Neural progenitor cell (in vitro differentiated cells): ENCODE results near the gene NOM1. TPM values are rescaled to one million over a fixed set of nuclear protein-coding genes. Genes with fewer than 3 reads are reported as not detected.

Experiments
- DNase-seq: peaks from one replicate; pipeline ENCODE4 v3.0.0-alpha.2; 2016; ENCODE audit warnings: low spot score
- H2AFZ ChIP-seq: fragments of 200-600 bp; sonication (generic); replicated peaks from 2 replicates; pipeline ENCODE4 v1.6.1; 2016; ENCODE audit warnings: antibody characterized with exemption
- H3F3A ChIP-seq: fragments of 200-600 bp; sonication (generic); 2 replicates; pipeline ENCODE4 v1.6.1; 2016; ENCODE audit warnings: antibody characterized with exemption, low read depth
- H3K27ac ChIP-seq: fragments of 200-600 bp; sonication (generic); 2 replicates; pipeline ENCODE4 v1.5.1; 2016; ENCODE audit warnings: mild to moderate bottlenecking
- H3K27me3 ChIP-seq: fragments of 200-600 bp; sonication (generic); 2 replicates; pipeline ENCODE4 v1.6.1; 2016; ENCODE audit warnings: mild to moderate bottlenecking, moderate library complexity
- H3K36me3 ChIP-seq: fragments of 200-600 bp; sonication (generic); 2 replicates; pipeline ENCODE4 v1.5.1; 2016
- H3K4me1 ChIP-seq: fragments of 200-600 bp; sonication (generic); 2 replicates; pipeline ENCODE4 v1.6.1; 2016; ENCODE audit warnings: mixed run types
- H3K4me2 ChIP-seq: fragments of 200-600 bp; sonication (generic); 2 replicates; pipeline ENCODE4 v1.6.1; 2016
- H3K4me3 ChIP-seq: fragments of 200-600 bp; sonication (generic); 2 replicates; pipeline ENCODE4 v1.5.1; 2016
- H3K79me2 ChIP-seq: fragments of 200-600 bp; sonication (generic); 2 replicates; pipeline ENCODE4 v1.6.1; 2016; ENCODE audit warnings: low read depth
- H3K9ac ChIP-seq: fragments of 200-600 bp; sonication (generic); 2 replicates; pipeline ENCODE4 v1.6.1; 2016
- H3K9me3 ChIP-seq: fragments of 200-600 bp; sonication (generic); 2 replicates; pipeline ENCODE4 v1.5.1; 2016; ENCODE audit warnings: low read depth
- H4K20me1 ChIP-seq: fragments of 200-600 bp; sonication (generic); 2 replicates; pipeline ENCODE4 v1.6.1; 2016; ENCODE audit warnings: low read depth
- H3K27ac Mint-ChIP-seq: 3 replicates; pipeline ENCODE4 v1.8.0; 2021; ENCODE audit warnings: mixed read lengths
- H3K27me3 Mint-ChIP-seq: 2 replicates; pipeline ENCODE4 v1.8.0; 2022; ENCODE audit warnings: low read depth, mild to moderate bottlenecking, inconsistent platforms, moderate library complexity, mixed read lengths; ENCODE audit not compliant: insufficient read depth
- H3K36me3 Mint-ChIP-seq: 3 replicates; pipeline ENCODE4 v1.8.0; 2021; ENCODE audit warnings: mixed read lengths
- H3K4me1 Mint-ChIP-seq: 3 replicates; pipeline ENCODE4 v1.8.0; 2021; ENCODE audit warnings: mixed read lengths
- H3K4me3 Mint-ChIP-seq: 3 replicates; pipeline ENCODE4 v1.8.0; 2021; ENCODE audit warnings: mild to moderate bottlenecking, moderate library complexity, mixed read lengths
- H3K9me3 Mint-ChIP-seq: 3 replicates; pipeline ENCODE4 v1.8.0; 2020; ENCODE audit warnings: mixed read lengths
- EZH2 ChIP-seq: fragments of 200-600 bp; sonication (generic); IDR thresholded peaks from 2 replicates; pipeline ENCODE4 v1.6.1; 2017; ENCODE audit warnings: antibody characterized with exemption, mild to moderate bottlenecking, moderate library complexity
- EZH2phosphoT487 ChIP-seq: fragments of 200-600 bp; sonication (generic); IDR thresholded peaks from 2 replicates; pipeline ENCODE4 v1.6.1; 2017; ENCODE audit warnings: antibody characterized with exemption
- total RNA-seq: library from RNA; depleted of rRNA; stranded (reverse); fragments of >200 nt; gene quantifications from 2 replicates; pipeline ENCODE4 v1.2.3, GENCODE V29; 2015; ENCODE audit warnings: low replicate concordance
- TF ChIP-seq, protein P1 (sequence below): fragments of 200-600 bp; sonication (generic); IDR thresholded peaks from 2 replicates; pipeline ENCODE4 v1.5.1; 2017; ENCODE audit warnings: antibody characterized with exemption, mild to moderate bottlenecking

Gene NOM1
- total RNA-seq, 1 donor from 2014 or later: 10.9 TPM

DNA sequence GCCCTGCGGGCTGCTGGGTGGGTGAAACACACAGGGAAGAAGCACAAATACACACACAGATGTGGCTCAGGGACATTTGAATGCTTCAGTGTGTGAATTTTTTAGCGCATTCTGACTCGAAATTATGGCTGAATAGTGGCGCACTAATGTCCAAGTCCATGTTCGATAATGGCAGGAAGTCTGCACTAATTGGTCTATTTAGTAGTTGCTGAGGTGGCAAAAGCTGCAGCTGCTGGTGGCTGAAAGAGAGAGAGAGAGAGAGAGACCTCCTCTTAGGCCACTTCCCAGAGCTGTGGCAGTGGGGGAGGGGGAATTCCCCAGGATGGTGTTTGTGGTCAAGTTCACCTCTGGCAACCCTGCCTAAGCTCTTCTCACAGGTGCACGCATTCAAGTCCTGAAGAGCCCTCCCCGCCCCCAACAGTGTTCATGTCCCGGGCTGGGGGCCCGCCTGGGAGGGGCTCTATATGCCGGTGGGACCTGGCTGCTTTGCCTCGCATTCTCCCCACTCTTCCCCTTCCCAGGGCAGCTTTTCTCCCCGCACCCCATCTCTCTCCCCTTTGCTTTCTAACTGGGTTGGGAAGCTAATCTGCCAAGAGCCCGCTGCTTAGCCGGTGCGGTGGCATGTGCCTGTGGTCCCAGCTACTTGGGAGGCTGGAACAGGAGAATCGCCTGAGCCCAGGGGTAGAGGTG, 67.0 kb downstream of the NOM1 start:
- peak; percentile 40 for DNase-seq
- Histone ChIP-seq H3K36me3 (no peaks in the 10 kb centered on the region), H3K9ac (no peak overlapping the region), H2AFZ (no peak overlapping the region), H4K20me1 (peaks cover 98% of the 10 kb centered on the region), H3K4me3 (no peak overlapping the region), H3K79me2 (no peaks in the 10 kb centered on the region), H3K27me3 (peaks cover 100% of the 10 kb centered on the region), H3K27ac (no peak overlapping the region), H3K4me2 (no peak overlapping the region), H3K4me1 (peaks cover 17% of the 10 kb centered on the region), H3K9me3 (no peaks in the 10 kb centered on the region), H3F3A (peaks cover 14% of the 10 kb centered on the region)
- Mint-ChIP-seq H3K27me3 (peaks cover 84% of the 10 kb centered on the region), H3K4me1 (peaks cover 6% of the 10 kb centered on the region), H3K4me3 (no peak overlapping the region), H3K9me3 (no peaks in the 10 kb centered on the region), H3K27ac (no peak overlapping the region), H3K36me3 (no peaks in the 10 kb centered on the region)
- TF ChIP-seq, protein P1, sequence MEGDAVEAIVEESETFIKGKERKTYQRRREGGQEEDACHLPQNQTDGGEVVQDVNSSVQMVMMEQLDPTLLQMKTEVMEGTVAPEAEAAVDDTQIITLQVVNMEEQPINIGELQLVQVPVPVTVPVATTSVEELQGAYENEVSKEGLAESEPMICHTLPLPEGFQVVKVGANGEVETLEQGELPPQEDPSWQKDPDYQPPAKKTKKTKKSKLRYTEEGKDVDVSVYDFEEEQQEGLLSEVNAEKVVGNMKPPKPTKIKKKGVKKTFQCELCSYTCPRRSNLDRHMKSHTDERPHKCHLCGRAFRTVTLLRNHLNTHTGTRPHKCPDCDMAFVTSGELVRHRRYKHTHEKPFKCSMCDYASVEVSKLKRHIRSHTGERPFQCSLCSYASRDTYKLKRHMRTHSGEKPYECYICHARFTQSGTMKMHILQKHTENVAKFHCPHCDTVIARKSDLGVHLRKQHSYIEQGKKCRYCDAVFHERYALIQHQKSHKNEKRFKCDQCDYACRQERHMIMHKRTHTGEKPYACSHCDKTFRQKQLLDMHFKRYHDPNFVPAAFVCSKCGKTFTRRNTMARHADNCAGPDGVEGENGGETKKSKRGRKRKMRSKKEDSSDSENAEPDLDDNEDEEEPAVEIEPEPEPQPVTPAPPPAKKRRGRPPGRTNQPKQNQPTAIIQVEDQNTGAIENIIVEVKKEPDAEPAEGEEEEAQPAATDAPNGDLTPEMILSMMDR: no peak
- peak; percentile 35 for TF ChIP-seq EZH2phosphoT487
- no peak for TF ChIP-seq EZH2

DNA sequence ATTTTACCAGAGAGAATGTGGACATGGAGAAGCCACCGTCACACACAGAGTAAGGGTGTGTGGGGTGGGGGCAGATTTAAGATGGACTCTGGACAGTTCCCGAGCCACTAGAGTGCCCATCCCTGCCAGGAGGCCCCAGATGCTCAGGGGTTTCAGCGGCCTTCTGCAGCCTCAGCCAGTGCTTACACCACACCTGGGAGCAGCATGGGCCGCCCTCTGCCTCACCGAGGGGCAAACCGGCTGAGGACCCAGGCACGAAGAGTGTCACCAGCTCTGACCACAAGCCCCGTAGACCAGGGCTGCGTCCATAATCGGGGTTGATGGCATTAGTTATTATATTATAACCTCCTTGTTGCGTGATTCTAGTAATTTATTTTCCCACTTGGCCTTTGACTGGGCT, 67.6 kb downstream of the NOM1 start:
- H3K27me3 Mint-ChIP-seq: peaks cover 81% of the 10 kb centered on the region
- H3K36me3 ChIP-seq: no peaks in the 10 kb centered on the region
- H3K9me3 ChIP-seq: no peaks in the 10 kb centered on the region
- no peak for TF ChIP-seq EZH2
- H3F3A ChIP-seq: peaks cover 20% of the 10 kb centered on the region
- H3K4me1 ChIP-seq: peaks cover 20% of the 10 kb centered on the region
- H2AFZ ChIP-seq: no peak overlapping the region
- H3K36me3 Mint-ChIP-seq: no peaks in the 10 kb centered on the region
- H3K9ac ChIP-seq: no peak overlapping the region
- peak; percentile 35 for DNase-seq
- no peaks in the 10 kb centered on the region for H3K9me3 Mint-ChIP-seq
- H3K27ac ChIP-seq: no peak overlapping the region
- no peak overlapping the region for H3K4me3 ChIP-seq
- H3K79me2 ChIP-seq: no peaks in the 10 kb centered on the region
- no peak overlapping the region for H3K4me3 Mint-ChIP-seq
- H3K27ac Mint-ChIP-seq: no peak overlapping the region
- H3K4me1 Mint-ChIP-seq: peaks cover 6% of the 10 kb centered on the region
- peaks cover 100% of the 10 kb centered on the region for H3K27me3 ChIP-seq
- peak overlapping the region; percentile 33 for H3K4me2 ChIP-seq
- H4K20me1 ChIP-seq: peaks cover 98% of the 10 kb centered on the region

DNA sequence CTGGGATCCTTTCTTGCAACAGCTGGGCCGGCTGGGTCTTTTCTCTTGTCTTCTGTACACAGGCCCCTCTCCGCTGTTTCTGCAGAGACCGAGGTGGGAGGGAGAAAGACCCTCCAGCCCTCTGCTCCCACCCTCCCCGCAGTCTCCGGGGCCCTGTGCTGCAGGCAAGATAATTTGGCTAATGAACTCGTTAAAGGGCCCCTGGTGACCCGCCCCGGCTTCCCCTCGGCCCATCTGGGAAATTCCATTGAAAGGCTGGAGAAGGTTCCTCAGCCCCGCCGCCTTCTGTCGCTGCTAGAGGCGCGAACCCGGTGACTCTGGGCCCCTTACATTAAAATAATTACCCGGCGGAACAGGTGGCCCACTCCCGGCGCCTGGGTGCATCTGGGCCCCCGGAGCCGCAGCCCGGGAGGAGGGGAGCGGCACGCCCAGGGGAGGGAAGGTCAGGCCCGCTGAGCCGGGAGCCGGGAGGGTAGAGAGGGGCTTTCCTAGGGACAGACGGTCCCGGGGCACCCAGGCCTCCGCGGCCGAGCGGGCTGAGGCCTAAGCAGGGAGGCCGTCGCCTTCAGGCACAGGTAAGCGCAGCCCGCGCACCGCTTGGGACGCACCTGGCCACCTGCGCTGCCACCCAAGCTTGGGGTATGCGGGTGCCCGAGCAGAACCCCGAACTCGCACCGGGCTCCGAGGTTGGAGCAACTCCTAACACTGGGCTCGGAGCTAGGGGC, 68.3 kb downstream of the NOM1 start:
- Histone ChIP-seq H3K9ac (no peak overlapping the region), H3K27me3 (peaks cover 100% of the 10 kb centered on the region), H3K4me1 (peaks cover 23% of the 10 kb centered on the region), H3F3A (peaks cover 26% of the 10 kb centered on the region), H2AFZ (no peak overlapping the region), H3K27ac (no peak overlapping the region), H3K4me2 (peak overlapping the region; percentile 33), H3K79me2 (no peaks in the 10 kb centered on the region), H3K36me3 (no peaks in the 10 kb centered on the region), H3K9me3 (no peaks in the 10 kb centered on the region), H3K4me3 (no peak overlapping the region), H4K20me1 (peaks cover 98% of the 10 kb centered on the region)
- Mint-ChIP-seq H3K27ac (no peak overlapping the region), H3K9me3 (no peaks in the 10 kb centered on the region), H3K36me3 (no peaks in the 10 kb centered on the region), H3K27me3 (peaks cover 81% of the 10 kb centered on the region), H3K4me3 (no peak overlapping the region), H3K4me1 (peaks cover 6% of the 10 kb centered on the region)
- peak; percentile 52 for DNase-seq
- peak; percentile 95 for TF ChIP-seq EZH2
- no peak for TF ChIP-seq EZH2phosphoT487

DNA sequence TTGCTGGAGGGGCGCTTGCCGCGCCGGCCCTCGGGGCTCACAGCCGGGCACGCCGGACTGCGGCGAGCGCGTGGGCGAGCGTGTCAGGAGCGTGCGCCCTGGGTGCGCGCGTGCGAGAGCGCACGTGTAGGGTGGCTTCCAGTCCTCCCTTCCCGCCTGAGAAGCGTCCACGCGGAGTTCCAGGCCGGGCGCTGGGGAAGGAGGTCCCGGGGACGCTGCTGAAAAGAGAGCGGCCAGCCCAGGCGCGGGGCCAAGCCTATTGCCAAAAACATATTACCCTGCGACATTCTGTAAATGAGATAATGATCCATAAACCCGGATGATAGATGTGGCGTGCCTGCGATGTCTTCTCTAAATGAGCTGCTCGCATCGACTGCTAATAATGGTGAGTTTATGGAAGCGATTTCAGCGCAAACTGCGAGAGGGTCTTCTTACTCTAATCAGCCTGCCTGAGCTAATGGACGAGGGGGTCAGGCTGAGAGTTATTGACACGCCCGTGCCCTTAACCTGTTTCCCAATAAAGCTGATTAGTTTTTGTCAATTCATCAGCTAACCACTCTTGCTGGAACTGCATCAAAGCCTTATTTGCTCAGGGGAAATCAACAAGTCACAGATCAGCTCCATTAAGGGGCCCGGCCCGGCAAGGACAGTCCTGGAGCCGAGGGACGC, 69.0 kb downstream of the NOM1 start:
- Histone ChIP-seq H3K27ac (no peak overlapping the region), H3K4me2 (peak overlapping the region; percentile 33), H3K9ac (no peak overlapping the region), H3K4me1 (peaks cover 27% of the 10 kb centered on the region), H4K20me1 (peaks cover 98% of the 10 kb centered on the region), H3K79me2 (no peaks in the 10 kb centered on the region), H3K36me3 (no peaks in the 10 kb centered on the region), H3K4me3 (no peak overlapping the region), H3K9me3 (no peaks in the 10 kb centered on the region), H3F3A (peaks cover 32% of the 10 kb centered on the region), H3K27me3 (peaks cover 100% of the 10 kb centered on the region), H2AFZ (no peak overlapping the region)
- TF ChIP-seq EZH2 (peak; percentile 88), EZH2phosphoT487 (peak; percentile 93)
- TF ChIP-seq, protein P1: no peak
- Mint-ChIP-seq H3K36me3 (no peaks in the 10 kb centered on the region), H3K27me3 (peaks cover 81% of the 10 kb centered on the region), H3K4me3 (no peak overlapping the region), H3K4me1 (peaks cover 9% of the 10 kb centered on the region), H3K9me3 (no peaks in the 10 kb centered on the region), H3K27ac (no peak overlapping the region)
- DNase-seq: peak; percentile 28
